GM18508 (cell line): Measurements from ENCODE around the gene AQP6.
"Not testable (repeated sequence)": the region's sequence is repeated elsewhere in the genome, so short reads cannot be mapped to it uniquely, and the experiment has no call there.

Source experiments
- ATAC-seq: cut with Tn5 transposase; IDR thresholded peaks from one replicate; pipeline ENCODE4 v1.9.1; 2021; ENCODE audit warnings: moderate number of reproducible peaks; ENCODE audit not compliant: insufficient read depth, unreplicated experiment

The AQP6 gene

DNA sequence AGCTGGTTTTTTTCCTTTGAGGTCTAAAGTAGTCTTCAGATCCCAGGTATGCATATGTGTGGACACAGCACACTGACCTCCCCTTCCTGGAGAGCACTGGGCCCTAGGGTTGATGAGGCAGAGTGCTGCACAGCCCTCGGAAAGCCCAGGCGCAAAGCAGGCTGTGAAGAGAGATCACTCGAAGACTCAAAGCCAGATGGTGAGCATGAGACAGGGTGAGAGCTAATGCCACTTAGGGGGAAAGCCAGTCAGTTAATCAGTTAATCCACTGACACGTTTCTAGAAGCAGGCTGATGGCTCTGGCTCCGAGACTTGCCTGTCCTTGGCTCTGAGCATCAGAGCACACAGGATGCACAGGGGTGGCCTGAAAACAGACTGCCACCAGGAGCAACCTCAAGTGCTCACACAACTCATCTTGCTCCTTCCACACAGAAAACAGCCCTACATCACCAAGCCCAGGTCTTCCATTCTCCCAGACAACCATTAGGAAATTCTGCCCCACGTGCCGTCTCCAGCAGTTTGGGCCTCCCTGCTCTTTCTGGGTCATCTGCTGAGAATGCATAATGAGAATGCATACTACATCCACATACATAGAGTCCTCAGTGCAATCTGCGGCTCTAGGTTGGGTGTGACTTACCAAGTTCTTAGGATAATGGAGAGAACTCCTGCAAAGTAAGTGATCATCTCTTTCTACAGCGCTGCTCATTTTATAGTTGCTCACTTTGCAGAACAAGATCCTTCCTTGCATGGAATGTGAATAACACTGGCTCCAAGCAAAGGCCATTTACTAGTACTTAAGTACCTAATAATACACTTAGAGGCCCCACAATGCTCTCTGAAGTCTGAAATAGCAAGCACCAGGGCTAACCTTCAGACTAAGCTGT lies 12.0 kb downstream of the AQP6 start:
- ATAC-seq = no peak

GRCh38 chr12:49985981-49986380 lies 13.2 kb downstream of the AQP6 start:
- ATAC-seq = no peak

GRCh38 chr12:49986476-49986875 lies 13.7 kb downstream of the AQP6 start:
- not testable (repeated sequence) for ATAC-seq

DNA sequence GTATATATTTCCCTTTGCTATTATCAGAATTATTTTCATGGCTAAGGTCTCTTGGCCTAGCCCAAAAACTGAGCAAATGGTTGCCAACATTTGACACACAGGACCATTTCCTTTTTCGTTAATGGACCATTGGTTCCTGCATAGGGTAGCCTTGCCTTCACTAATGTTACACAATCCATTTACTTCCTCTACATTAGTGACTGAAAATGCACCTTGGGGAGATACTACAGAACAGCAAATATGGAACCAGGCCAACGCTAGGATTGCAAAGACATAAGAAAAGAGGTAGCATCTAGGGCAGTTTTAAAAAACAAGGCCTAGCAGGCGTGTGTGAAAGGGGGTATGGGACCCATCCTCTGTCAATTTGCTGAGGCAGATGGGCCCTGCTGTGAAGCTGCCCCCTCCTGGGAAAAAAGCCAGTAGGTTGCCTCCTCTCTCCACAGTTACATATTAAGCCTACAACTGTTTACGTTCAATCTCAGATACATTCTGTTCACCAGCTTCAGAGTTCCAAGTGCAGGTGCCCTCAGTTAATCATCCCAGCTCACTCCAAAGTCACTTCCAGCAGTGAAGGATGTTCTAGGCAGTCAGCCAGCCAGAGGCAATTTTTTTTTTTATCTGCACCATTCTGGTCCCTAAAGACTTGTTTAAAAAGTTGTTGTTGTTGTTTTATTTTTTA lies 15.0 kb downstream of the AQP6 start:
- no peak for ATAC-seq

- ATAC-seq = not testable (repeated sequence)
These were observed 16.7 kb downstream of the AQP6 start for GRCh38 chr12:49989400-49989799.

GRCh38 chr12:49990273-49990672 lies 17.5 kb downstream of the AQP6 start:
- no peak for ATAC-seq

DNA sequence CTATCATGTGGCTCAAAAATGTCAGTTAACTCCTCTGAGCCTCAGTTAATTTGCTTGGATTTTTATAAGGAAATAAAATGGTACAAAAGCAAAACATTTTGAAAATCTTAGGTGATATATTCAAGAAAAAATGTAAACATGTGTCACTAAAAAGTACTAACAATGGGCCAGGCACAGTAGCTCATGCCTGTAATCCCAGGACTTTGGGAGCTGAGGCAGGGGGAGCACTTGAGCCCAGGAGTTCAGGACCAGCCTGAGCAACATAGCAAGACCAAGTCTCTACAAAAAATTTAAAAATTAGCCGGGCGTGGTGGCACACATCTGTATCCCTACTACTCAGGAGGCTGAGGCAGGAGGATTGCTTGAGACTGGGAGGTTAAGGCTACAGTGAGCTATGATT lies 25.7 kb downstream of the AQP6 start:
- no peak for ATAC-seq

DNA sequence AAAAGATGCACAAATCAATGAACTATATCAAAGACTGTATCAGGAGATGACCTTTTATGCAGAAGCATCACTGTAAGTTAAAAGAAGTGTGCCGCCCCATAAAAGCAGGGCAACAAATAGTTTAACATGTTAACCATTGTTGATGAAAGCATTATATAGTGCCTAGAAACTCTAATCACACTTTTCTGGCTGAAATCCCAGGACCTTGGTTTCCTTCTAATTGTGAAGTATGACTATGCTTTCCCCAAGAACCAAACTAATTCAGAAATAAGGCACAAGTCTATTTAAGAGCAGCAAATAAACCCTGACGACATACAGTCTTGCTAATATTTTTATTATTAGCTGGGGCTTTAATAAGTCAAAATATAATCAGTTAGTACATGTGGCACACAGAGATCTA lies 30.8 kb downstream of the AQP6 start:
- no peak for ATAC-seq

DNA sequence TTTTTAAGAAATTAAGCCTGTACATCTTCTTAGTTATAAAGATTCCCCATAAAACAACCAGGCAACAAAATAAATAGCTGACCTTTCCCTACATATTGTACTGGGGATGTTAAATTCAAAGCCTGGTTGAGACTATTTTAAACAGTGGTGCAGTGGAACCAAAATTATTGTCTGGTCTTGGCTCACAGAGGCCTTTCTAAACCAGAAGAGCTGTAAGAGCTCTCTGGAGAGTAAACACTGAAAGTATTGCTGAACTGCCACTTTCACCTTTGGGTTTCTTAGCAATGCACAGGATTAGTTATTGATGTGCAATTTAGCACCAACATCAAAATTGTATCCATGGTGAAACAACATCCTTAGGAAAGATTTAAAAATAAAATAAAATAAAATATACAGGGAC lies 31.9 kb downstream of the AQP6 start:
- ATAC-seq = no peak

DNA sequence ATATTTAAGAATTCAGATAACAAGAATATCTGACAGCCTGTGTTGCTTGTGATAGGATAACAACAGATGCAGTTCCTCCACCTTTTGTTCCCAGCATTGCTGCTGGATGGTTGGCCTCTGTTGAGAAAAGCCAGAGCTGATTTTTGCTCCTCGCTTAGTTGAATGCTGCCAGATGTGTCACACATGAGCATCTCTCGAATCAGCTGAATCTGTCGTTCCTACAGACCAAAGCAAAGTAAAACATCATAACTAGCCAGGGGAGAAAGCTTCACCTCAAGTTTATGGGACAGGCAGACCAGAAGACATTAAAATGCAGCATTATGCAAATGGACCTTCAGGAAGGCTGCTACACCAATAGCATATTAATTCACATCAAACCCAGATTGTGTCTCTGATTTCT lies 32.4 kb downstream of the AQP6 start:
- ATAC-seq = no peak

DNA sequence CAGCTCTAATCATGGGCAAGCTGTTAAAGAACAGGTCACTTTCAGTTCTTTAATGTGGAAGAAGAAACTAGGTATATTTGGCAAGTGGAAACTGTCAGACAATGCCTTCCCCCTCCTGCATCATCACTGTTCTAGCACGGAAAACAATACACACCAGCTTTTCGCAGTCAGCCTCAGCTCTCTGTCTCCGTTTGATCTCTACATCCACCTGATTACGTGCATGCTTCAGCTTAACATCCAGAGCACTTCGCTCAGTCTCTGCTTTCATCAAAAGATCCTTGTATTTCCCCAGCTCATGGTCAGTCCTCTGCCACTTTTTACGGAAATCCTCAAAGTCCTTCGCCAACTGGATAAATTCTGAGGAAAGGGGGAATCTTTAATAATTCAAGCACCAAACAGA lies 33.5 kb downstream of the AQP6 start:
- no peak for ATAC-seq

- no peak for ATAC-seq
These were observed 34.2 kb downstream of the AQP6 start for GRCh38 chr12:50006754-50007442.

- no peak for ATAC-seq
These were observed 40.8 kb downstream of the AQP6 start for GRCh38 chr12:50013361-50014147.

- no peak for ATAC-seq
These were observed 41.6 kb downstream of the AQP6 start for GRCh38 chr12:50014342-50014741.

GRCh38 chr12:50016501-50017475 lies 44.0 kb downstream of the AQP6 start:
- no peak for ATAC-seq

DNA sequence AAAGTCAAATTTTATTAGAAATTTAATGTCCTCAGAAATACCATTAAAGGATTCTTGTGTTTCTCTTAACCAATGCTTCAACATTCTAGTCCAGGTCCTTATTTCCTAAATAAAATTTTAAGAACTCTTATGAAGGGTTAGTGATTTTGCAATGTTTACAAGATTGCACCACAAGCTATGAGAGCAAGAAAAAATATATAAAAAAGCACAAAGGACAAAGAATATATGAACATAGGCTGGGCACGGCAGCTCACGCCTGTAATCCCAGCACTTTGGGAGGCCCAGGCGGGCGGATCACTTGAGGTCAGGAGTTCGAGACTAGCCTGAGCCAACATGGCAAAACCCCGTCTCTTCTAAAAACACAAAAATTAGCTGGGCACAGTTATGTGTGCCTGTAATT lies 44.9 kb downstream of the AQP6 start:
- no peak for ATAC-seq

GRCh38 chr12:50018154-50018553 lies 45.4 kb downstream of the AQP6 start:
- no peak for ATAC-seq

- no peak for ATAC-seq
These were observed 46.2 kb downstream of the AQP6 start for GRCh38 chr12:50018968-50019367.

DNA sequence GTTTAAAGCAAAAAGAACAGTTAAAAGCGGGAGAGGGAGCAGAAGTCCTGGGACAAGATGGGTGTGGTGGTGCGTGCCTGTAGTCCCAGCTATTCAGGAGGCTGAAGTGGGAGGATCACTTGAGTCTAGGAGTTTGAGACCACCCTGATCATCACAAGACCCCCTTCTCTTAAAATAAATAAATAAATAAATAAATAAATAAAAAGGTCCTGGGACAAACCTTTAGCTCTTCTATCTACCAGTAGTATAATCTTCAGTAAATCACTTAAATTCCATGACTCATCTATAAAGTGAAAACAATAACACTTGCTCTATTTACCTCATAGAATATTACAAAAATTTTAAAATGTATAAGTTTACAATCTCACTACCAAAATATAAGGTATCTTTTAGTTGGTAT lies 46.8 kb downstream of the AQP6 start:
- ATAC-seq = no peak
